K562 (cell line): ENCODE results near the gene TMPRSS7. TPM values are rescaled to one million over a fixed set of nuclear protein-coding genes. Genes with fewer than 3 reads are reported as not detected.
A peak's percentile ranks its signal among the peaks of the same experiment; 100 is the strongest.

ENCODE experiments used
- ATAC-seq: fragments of 200-7000 bp; cut with Tn5 transposase; 3 replicates; pipeline ENCODE4 v1.9.1; 2020; ENCODE audit warnings: moderate library complexity
- BruUV-seq: library from RNA; stranded (reverse); fragments of 400-500 nt; replicated peaks from 2 replicates; lab custom pipeline; 2021; lab: Mats Ljungman, UMichigan
- CTCF ChIA-PET: fragments of 300-600 bp; formaldehyde crosslinking; extraction: SDS; loops from one replicate; lab custom pipeline; 2021; ENCODE audit warnings: low intra/inter-chr PET ratio; lab: Yijun Ruan, JAX
- POLR2A ChIA-PET: fragments of 300-600, 350-650 bp; sonication (Branson Sonifier 250); formaldehyde crosslinking; extraction: SDS; loops from one replicate; lab custom pipeline; 2021; ENCODE audit warnings: antibody characterized with exemption, inconsistent platforms; lab: Yijun Ruan, JAX
- DNase-seq, 4 experiments: peaks; one replicate each; pipeline versions ENCODE4 v3.0.0 to v3.0.0-alpha.2; 2011 to 2018; ENCODE audit warnings: low spot score in 3 of 4, mixed read lengths in 3 of 4; ENCODE audit errors: extremely low read depth in 1 of 4
- FAIRE-seq: peaks from 2 replicates; lab custom pipeline; 2011; peaks lifted over from hg19 to GRCh38; lab: Jason Lieb, UNC
- H2AFZ ChIP-seq: 2 replicates; pipeline ENCODE4 v1.6.0; 2011; ENCODE audit warnings: low read depth, low read length, control low read depth, inconsistent platforms
- H3K27ac ChIP-seq: fragments of 200-600 bp; 3 replicates; pipeline ENCODE4 v1.8.0; 2011; ENCODE audit warnings: low read depth, mild to moderate bottlenecking, control low read depth, inconsistent platforms, low read length, moderate library complexity, mixed read lengths; ENCODE audit errors: extremely low read depth
- H3K27me3 ChIP-seq, 2 experiments: fragments of 300-600 bp in 1 of 2; 2 replicates in 1 of 2; 3 replicates in 1 of 2; pipeline versions ENCODE4 v1.6.0 to v1.8.0; 2011; ENCODE audit warnings: inconsistent platforms in 2 of 2, low read length in 2 of 2, mild to moderate bottlenecking in 1 of 2, mixed read lengths in 1 of 2, moderate library complexity in 1 of 2; ENCODE audit not compliant: control insufficient read depth in 2 of 2, insufficient read depth in 2 of 2
- H3K36me3 ChIP-seq: fragments of 300-600 bp; 3 replicates; pipeline ENCODE4 v1.8.0; 2011; ENCODE audit warnings: mild to moderate bottlenecking, low read length, inconsistent platforms; ENCODE audit not compliant: control insufficient read depth, insufficient read depth
- H3K4me1 ChIP-seq, 2 experiments: fragments of 200-600 bp in 1 of 2; replicated peaks in 1 of 2; 2 replicates in 1 of 2; 3 replicates in 1 of 2; pipeline versions ENCODE4 v1.5.1 to v1.8.0; 2011; ENCODE audit warnings: inconsistent platforms in 2 of 2, low read length in 2 of 2, mild to moderate bottlenecking in 1 of 2, mixed read lengths in 1 of 2, moderate library complexity in 1 of 2; ENCODE audit not compliant: control insufficient read depth in 2 of 2, insufficient read depth in 2 of 2
- H3K4me2 ChIP-seq: 2 replicates; pipeline ENCODE4 v1.6.1; 2011; ENCODE audit warnings: low read length, control low read depth, inconsistent platforms, mixed read lengths; ENCODE audit not compliant: insufficient read depth
- H3K4me3 ChIP-seq: fragments of 200-600 bp; sonication (generic), shearing (Covaris generic); 2 replicates; pipeline ENCODE4 v1.5.1; 2016; ENCODE audit warnings: control low read depth, inconsistent platforms
- H3K79me2 ChIP-seq: fragments of 200-600 bp; 3 replicates; pipeline ENCODE4 v1.8.0; 2011; ENCODE audit warnings: low read length, inconsistent platforms; ENCODE audit not compliant: control insufficient read depth, insufficient read depth
- H3K9ac ChIP-seq, 2 experiments: 2 replicates each; pipeline versions ENCODE4 v1.6.0 to v1.6.1; 2011; ENCODE audit warnings: low read depth in 2 of 2, low read length in 2 of 2, control low read depth in 1 of 2, inconsistent platforms in 1 of 2, mild to moderate bottlenecking in 1 of 2, mixed read lengths in 1 of 2; ENCODE audit not compliant: insufficient read depth in 1 of 2
- H3K9me1 ChIP-seq: one replicate; pipeline ENCODE4 v1.6.0; 2011; ENCODE audit warnings: inconsistent platforms, mild to moderate bottlenecking, low read length, moderate library complexity; ENCODE audit not compliant: control insufficient read depth, insufficient read depth
- H3K9me3 ChIP-seq: replicated peaks from 2 replicates; pipeline ENCODE4 v1.5.1; 2011; ENCODE audit warnings: low read depth, low read length, inconsistent platforms; ENCODE audit not compliant: control insufficient read depth, insufficient read depth
- H4K20me1 ChIP-seq: replicated peaks from 2 replicates; pipeline ENCODE4 v1.6.1; 2011; ENCODE audit warnings: low read length, inconsistent platforms, mixed read lengths; ENCODE audit not compliant: control insufficient read depth, insufficient read depth
- ETS1 ChIP-seq: conservative IDR thresholded peaks from 2 replicates; pipeline ENCODE4 v1.6.1; 2011; ENCODE audit warnings: low read depth, mild to moderate bottlenecking, low read length; ENCODE audit not compliant: control insufficient read depth
- MCM3 ChIP-seq: fragments of 450-650 bp; IDR thresholded peaks from 2 replicates; pipeline ENCODE4 v1.6.1; 2016
- SIRT6 ChIP-seq: IDR thresholded peaks from one replicate; pipeline ENCODE4 v1.6.1; 2012; ENCODE audit warnings: low read depth, mild to moderate bottlenecking, control low read depth, inconsistent platforms, low read length, moderate library complexity
- TCF7 ChIP-seq: sonication (generic); IDR thresholded peaks from 2 replicates; pipeline ENCODE4 v1.6.1; 2016; ENCODE audit warnings: antibody characterized with exemption, borderline replicate concordance
- TGIF2 ChIP-seq: sonication (generic); formaldehyde crosslinking; IDR thresholded peaks from 2 replicates; pipeline ENCODE4 v1.8.1; 2022; ENCODE audit warnings: mild to moderate bottlenecking, missing genetic modification reagents, moderate library complexity
- TRIM28 ChIP-seq: fragments of 450-650 bp; IDR thresholded peaks from 2 replicates; pipeline ENCODE4 v1.6.1; 2017
- ZNF280B ChIP-seq: fragments of 250-450 bp; sonication (Bioruptor Pico); IDR thresholded peaks from 2 replicates; pipeline ENCODE4 v1.5.1; 2021; ENCODE audit warnings: mild to moderate bottlenecking
- WGBS: fragments of 100-300 bp; shearing (Covaris generic); methylation state at CpG from one replicate; pipeline ENCODE4 v1.1.6; 2016; ENCODE audit warnings: low coverage, mixed read lengths; ENCODE audit not compliant: insufficient coverage; ENCODE audit errors: missing lambda C conversion rate; 5-methylcytosine and 5-hydroxymethylcytosine counted together
- in situ Hi-C: fragments of 300-500 bp; cut with MboI; formaldehyde crosslinking; loops from 4 replicates; pipeline ENCODE4 v1.15.0; 2018; ENCODE audit warnings: inconsistent platforms, mixed read lengths
- intact Hi-C: fragments of 100-400 bp; cut with micrococcal nuclease; formaldehyde crosslinking; loops from 2 replicates; pipeline ENCODE4 v1.14.2; 2022
- polyA plus RNA-seq, 8 experiments: library from polyadenylated mRNA; depleted of rRNA in 4 of 8; stranded (reverse) in 5 of 8; unstranded in 3 of 8; fragments of >200 nt; fragmentation: Nextera tagmentation in 2 of 8; fragmentation: Illumina TruSeq in 1 of 8; extraction: Ambion mirVana in 2 of 8; extraction: Trizol in 1 of 8; gene quantifications; 2 replicates each; pipeline versions ENCODE4 v1.2.1 to v1.2.3, GENCODE V29; 2011 to 2014; ENCODE audit warnings: inconsistent platforms in 1 of 8, missing spikeins in 1 of 8
- total RNA-seq, 7 experiments: library from RNA; depleted of rRNA in 6 of 7; stranded (reverse); fragments of >200 nt in 6 of 7; fragmentation: Illumina TruSeq in 2 of 7; extraction: Trizol in 2 of 7; gene quantifications; 2 replicates each; pipeline versions ENCODE4 v1.2.1 to v1.2.3, GENCODE V29; 2011 to 2021; ENCODE audit warnings: low replicate concordance in 1 of 7

The TMPRSS7 gene
- total and polyA plus RNA-seq, 9 of the 15 experiments (the other 6 are each of a cell fraction or from before 2014, with no cell fraction given): not detected

- intact Hi-C loops: no loop called here
- TF ChIP-seq ZNF280B (CRISPR knock-in tag): no peak
- no peak for TF ChIP-seq TCF7
- TF ChIP-seq MCM3: no peak
- no peak for TF ChIP-seq SIRT6
- TF ChIP-seq ETS1: no peak
- TF ChIP-seq TRIM28: no peak
- no peak for TF ChIP-seq TGIF2 (CRISPR knock-in tag)
- TF ChIP-seq, all 486 proteins: peak for 0
- Histone ChIP-seq H3K27me3 (no peaks in the 10 kb centered on the region), H3K4me2 (peak overlapping the region; percentile 73), H3K4me1 (peaks cover 3 to 13% of the 10 kb centered on the region in 2 experiments; a peak in 4 of 5 replicates), H2AFZ (peak overlapping the region; percentile 96), H3K9me1 (no peaks in the 10 kb centered on the region), H3K9ac (peak overlapping the region in 1 of 2 experiments; percentile 93; a peak in 2 of 4 replicates), H3K4me3 (peak overlapping the region; percentile 45), H3K79me2 (no peaks in the 10 kb centered on the region), H3K27ac (no peak overlapping the region), H3K9me3 (no peaks in the 10 kb centered on the region), H4K20me1 (no peaks in the 10 kb centered on the region), H3K36me3 (no peaks in the 10 kb centered on the region)
- 30% methylated on average over 12 of the region's 12 CpGs for WGBS
- in situ Hi-C loops: no loop called here
- FAIRE-seq: no peak
- POLR2A ChIA-PET: no interaction called here
- CTCF ChIA-PET: no interaction called here
- no peak; the same call in 2 of the 3 replicates for ATAC-seq
- no peak for DNase-seq
- BruUV-seq: no TSS peak
Measured at GRCh38 chr3:112085735-112086075, 51.2 kb downstream of the TMPRSS7 start.
